GM23248 (cell line): ENCODE measurements around the gene R3HDM2.

ENCODE experiments used
- EZH2 ChIP-seq: fragments of 200-600 bp; sonication (generic); IDR thresholded peaks from 2 replicates; pipeline ENCODE4 v1.6.1; 2018; ENCODE audit warnings: antibody characterized with exemption, mild to moderate bottlenecking; ENCODE audit not compliant: insufficient read depth, poor library complexity, severe bottlenecking
- EZH2phosphoT487 ChIP-seq: fragments of 200-600 bp; sonication (generic); IDR thresholded peaks from 2 replicates; pipeline ENCODE4 v1.6.1; 2018; ENCODE audit warnings: antibody characterized with exemption, moderate library complexity, mild to moderate bottlenecking, low read depth; ENCODE audit not compliant: insufficient read depth

DNA sequence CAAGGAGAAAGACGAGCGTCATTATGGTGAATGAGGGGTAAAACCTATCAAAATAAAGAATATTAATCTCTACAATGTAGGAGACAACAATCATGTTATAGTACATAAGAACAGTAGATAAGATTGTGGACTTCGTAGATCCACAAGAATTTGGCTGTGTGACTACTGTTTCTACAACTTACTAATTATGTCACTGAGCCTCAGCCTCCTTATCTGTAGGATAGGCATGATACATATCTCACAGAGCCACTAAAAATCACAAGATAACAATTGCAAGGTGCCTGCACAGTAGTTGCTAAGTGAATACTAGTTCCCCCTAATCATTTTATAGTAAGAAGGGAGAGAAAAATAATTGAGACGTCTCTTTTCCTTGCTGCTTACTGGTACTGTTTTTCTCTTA, 101.6 kb downstream of the R3HDM2 start:
- TF ChIP-seq EZH2 (no peak), EZH2phosphoT487 (no peak)
